Erythroblast (primary cell): Measurements from ENCODE around the gene THUMPD2.

Experiments used
- GATA1 ChIP-seq: IDR thresholded peaks from 2 replicates; pipeline ENCODE4 v1.6.1; 2011; ENCODE audit warnings: low read depth, mild to moderate bottlenecking, control low read depth, low read length, moderate library complexity
- POLR2A ChIP-seq: IDR thresholded peaks from 2 replicates; pipeline ENCODE4 v1.6.1; 2011; ENCODE audit warnings: mild to moderate bottlenecking, low read length

- TF ChIP-seq POLR2A: no peak
- TF ChIP-seq GATA1: no peak
Observed at GRCh38 chr2:39786761-39787522, 7.9 kb upstream of the THUMPD2 start.
